ENCODE results near the gene WWOX.

- TF ChIP-seq CTCF (conservative IDR thresholded peaks at IDR 0.05; ENCODE audit: low read depth, low read length) (no peak), RCOR1 (IDR thresholded peaks at IDR 0.05; ENCODE audit: insufficient replicate concordance, low read length) (no peak), POLR2A (IDR thresholded peaks at IDR 0.05; ENCODE audit: low read depth, low read length) (no peak), USF2 (IDR thresholded peaks at IDR 0.05; ENCODE audit: low read depth, low read length) (no peak), BHLHE40 (IDR thresholded peaks at IDR 0.05; ENCODE audit: low read depth, low read length) (no peak)
These were observed 853.2 kb downstream of the WWOX start for GRCh38 chr16:78952630-78953029.
